GM18861 (cell line): ENCODE measurements around the gene SLX4IP.
"Not testable (repeated sequence)": the region's sequence is repeated elsewhere in the genome, so short reads cannot be mapped to it uniquely, and the experiment has no call there.

ENCODE experiments used
- ATAC-seq: cut with Tn5 transposase; IDR thresholded peaks from one replicate; pipeline ENCODE4 v1.9.1; 2021; ENCODE audit not compliant: unreplicated experiment

SLX4IP gene

DNA sequence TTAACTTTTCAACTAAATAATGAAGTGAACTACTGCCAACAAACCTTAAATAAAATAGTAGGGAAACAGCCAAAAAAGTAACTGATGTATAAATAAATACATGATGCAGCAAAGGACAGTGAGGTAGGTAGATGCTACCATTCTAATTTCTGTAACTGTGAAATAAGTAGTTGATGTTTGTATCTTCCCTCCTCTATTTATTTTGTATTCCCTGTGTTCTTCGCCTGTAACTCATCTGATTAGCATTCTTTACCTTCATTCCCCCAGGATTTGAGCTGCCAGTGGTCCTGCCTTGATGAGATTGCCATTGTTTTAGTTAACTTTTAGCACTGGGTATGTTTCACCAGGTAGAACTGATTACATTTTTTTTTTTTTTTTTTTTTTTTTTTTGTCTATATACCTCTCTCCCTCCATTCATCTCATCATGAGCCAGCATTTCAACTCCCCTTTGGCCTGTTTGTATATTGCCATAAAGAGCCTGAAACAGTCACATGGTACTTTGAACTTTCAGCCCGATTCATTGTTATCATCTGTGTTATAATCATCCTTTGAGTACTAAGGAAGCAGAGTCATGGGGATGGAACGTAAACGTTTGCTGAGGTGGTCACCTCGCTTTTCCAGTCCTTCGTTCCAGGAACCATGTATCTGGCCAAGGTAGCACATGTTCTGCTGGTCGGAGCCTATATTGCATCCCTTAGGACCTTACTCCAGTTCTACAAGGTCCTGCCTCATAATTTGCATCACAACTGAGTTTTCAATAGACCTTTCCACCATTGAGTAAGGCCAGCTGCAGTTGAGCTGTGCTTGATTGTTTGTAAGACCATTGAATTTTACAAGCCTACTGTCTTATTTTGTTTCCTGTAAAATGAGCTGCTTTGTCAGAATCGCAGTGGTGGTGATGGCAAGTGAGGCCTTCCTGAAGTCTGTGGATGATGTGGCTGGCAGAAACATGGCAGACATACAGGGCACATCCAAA, 131.1 kb downstream of the SLX4IP start:
- no peak for ATAC-seq

DNA sequence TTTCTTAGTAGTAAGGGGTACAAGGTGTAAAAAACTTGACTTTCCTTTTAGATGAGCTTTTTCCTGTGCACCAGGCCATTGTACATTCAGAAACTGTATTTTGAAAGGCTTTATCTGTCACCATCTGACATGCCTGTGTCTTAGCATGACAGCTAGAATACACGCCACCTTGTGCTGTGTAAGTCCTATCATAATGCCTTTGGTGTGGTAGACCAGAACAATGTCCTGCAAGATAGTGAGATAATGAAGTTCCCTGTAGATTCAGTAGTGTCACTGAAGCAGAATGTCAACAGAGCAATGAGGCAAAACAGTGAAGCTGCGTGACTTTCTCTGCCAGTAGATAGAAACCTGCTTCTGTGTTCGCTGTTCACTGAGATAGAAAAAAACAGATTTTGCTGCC, 132.9 kb downstream of the SLX4IP start:
- no peak for ATAC-seq

DNA sequence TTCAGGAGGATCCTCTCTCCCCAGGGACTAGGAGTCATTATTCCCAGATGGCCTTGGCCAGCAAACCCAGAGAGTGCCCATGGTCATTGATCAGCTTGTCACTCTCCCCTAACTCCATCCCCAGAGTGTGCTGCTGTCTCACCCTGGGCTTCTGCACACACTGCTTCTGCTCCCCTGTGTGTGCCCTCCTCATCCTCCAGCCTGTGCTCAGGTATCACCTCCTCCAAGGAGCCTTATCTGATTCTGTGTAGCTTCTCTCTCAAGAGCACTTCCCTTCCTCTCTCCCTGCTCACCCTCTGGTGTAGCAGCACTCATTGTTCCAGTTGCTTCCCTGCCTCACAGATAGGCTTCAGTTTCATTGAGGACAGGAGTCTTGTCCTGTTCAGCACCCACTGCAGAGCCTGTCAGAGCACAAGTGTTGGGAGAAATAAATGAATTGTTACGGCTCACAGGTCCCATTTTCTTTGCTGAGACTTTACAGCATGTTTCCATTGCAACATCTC, 136.3 kb downstream of the SLX4IP start:
- no peak for ATAC-seq

DNA sequence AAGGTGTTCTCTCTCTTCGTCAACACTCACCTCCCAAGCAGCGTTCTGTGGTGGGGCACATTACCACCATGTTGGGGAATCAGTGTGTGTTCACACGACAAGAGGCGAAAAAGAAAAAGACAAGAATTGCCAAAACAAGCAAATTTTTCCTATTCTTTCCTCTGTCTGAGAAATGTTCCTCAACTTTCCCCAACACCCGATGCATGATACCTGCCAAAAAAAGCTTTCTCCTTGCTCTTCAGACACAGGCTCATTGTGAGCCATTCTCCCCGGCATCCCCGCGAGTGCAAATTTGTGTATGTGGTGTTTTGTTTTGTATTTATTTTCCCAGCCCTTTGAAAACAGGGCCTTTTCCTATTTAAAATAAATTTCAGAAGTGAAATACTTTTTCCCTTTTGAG, 137.7 kb downstream of the SLX4IP start:
- no peak for ATAC-seq

DNA sequence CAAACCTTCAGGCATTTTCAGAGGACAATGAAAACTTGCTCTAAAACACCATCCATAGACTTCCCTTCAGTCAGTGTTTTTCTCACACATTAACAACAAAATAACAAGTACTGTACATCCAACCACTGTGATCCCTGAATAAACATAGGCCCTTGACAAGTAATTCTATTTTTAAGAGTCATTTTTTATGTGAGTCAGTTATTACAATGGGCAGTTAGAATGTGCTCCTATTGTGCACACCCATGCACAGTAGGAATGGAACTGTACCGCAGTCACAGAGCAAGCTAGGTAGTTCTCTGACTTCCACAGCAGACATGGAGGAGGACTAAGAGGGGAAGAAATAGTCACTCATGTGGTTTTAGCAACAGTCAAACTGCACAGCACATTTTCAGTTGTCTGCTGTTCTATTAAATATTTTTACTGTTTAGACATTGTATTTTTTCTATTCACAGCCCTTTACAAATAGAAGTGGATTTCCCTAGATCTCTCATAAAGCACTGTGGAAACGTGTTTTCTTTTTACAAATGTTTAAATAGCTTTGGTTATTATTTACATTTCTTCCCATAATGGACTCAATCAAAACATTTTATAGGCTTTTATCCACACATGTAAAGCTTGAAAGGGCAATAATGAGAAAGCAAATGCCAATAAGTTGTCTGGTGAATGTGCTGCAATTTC, 138.3 kb downstream of the SLX4IP start:
- no peak for ATAC-seq

DNA sequence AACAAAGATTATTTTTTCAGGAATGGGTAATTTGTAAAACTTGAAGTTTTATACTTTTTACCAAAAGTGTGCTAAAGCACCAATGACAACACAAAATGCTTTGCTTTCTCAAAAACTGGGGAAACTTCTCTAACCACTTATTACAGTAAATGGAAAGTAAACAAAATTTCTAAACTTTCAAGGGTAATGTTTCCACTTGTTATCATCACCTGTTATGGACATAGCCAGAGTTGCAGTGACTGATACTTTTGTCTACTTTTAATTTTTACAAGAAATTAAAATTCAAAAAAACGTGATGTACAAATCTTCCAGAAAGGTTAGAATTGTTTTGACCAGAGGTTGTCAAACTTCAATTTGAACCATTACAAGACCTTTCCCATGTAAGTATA, 138.8 kb downstream of the SLX4IP start:
- ATAC-seq, result no peak

DNA sequence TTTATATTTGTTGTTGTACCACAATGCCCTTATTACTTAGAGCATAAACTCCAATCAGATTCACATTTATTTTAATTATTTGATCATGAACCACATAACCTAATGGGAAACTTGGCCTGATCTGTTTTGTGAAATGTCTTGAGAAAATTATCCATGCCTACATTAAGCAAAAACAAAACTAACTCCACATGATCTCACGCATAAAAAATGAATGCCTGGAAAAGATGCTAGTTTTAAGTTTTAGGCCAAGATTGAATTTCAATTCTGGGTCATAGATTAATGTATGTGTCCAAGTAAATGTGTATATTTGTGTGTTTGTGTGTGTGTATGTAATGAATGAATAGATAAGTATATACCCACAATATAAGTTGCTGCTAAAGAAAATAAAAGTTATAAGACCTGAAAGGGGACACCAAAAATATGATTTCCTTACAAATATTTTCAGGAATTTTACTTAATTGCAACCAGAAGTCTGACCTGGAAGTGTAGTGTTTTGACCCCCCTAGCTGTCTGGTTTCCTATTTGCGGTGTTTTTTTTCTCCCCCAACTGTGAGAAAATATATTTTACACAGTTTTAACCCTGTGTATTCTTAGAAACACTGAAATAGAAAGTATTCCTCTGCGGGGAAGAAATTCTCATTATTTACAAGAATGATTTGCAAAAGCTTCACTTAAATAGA, 141.4 kb downstream of the SLX4IP start:
- no peak for ATAC-seq

DNA sequence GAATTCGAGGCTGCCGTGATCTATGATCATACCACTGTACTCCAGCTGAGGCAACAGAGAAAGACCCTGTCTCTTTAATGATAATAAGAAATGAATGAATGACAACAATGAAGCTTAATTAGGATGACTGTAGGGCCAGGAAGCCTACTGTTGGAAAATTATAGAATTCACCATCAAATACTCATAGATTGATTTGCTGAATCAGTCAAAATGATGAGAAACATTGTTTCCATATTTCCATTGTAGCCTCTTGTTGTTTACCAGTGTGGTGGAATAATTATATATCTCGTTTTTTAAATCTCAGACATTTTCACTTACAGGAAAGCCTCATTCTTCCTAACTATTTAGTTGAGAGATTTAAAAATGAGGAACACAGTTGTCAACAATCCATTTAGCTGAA, 142.5 kb downstream of the SLX4IP start:
- ATAC-seq, result no peak

DNA sequence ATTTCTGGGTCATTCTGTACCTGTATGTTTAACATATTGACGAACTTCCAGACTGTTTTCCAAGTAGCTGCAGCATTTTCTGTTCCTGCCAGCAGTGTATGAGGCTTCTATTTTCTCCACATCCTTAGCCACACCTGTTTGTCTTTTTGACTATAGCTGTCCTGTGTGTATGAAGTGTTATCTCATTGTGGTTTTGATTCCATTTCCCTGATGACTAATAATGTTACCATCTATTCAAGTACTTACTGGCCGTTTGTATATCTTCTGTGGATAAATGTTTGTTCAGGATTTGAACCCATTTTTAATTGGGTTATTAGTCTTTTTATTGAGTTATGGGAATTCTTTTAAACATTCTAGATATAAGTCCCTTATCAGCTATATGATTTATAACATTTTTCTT, 143.5 kb downstream of the SLX4IP start:
- ATAC-seq, result no peak

DNA sequence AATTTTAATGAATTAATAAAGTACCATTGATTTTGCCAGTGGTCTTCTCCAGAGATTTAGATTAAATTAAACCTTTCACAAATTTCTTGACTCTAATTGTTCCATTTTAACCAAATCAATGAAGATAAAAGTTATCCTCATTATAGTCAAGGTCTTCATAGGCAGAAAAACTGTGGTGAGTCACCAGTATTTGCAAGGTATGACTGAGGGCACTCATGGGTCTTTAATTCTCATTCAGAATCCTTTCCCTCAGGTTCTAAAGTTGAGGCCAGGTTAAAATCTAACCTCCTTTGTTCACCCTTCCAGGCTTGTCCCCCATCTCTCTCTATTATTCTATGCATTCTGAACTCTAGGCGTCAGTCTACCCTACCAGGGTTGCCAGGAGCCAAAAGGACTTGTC, 144.8 kb downstream of the SLX4IP start:
- ATAC-seq, result no peak

DNA sequence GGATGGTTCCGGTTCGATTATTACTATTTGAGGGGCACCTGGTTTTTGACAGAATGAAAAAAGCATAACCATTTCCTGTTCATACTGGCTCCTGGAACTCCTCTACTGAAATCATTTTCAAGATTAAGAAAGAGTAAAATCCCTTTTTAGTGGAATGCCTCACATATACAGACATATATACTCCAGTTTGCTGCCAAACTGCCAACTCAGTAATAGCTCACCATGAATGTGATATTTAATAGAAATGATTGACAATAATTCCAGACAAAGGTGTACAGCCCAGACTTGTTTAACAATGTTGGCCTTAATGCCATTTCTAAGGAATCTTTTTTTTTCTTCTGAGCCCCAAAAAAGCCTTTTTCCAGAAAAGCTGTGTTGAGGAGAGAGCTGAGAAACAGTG, 145.6 kb downstream of the SLX4IP start:
- ATAC-seq, result no peak

DNA sequence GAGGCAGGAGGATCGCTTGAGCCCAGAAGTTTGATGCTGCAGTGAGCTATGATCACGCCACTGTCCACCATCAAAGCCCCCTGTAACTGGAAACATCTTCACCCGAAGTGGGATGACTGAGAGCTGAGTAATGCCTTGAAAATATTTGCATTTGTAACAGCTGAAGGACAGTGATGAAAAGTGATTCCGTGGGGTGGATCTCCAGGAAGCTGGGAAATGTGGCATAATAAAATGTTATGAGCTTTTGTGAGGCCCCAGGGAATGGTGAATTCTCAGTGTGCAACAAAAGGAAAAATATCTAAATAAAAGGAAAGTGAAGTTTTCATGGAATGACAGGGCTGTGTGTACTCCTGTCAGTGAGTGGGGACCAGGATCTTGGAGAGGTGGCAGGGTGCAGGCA, 146.7 kb downstream of the SLX4IP start:
- ATAC-seq, result no peak

DNA sequence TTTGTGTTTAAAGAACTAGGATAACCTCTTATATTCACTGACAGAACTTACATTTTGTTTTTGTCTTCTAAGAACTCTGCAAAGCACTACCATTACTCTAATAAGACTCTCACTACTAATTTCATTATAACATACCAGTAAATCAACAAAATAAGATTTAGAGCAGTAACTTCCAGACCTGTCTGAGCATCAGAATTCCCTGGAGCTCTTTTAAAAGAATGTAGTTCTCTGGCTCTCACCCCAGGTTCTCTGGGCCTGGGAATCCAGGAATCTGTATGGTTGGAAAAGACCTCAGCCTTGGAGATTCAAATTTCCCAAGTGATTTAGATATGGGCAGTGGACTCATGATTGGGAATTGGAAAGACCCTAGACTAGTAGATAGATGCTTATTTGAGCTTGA, 149.3 kb downstream of the SLX4IP start:
- ATAC-seq, result no peak

DNA sequence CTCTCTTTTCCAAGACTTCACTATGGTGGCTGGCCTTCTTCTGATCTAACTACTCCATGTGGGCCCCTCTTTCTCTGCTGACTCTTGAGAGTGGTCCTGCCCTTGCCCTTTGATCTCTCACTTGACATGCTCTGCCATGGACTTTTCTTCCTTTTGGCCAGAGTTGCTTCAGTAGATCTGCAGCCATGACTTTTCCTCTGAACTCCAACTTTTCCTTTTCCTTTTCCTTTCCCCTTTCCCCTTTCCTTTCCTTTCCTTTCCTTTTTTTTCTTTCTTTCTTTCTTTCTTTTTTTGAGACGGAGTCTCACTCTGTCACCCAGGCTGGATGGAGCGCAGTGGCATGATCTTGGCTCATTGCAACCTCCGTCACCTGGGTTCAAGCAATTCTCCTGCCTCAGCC, 150.2 kb downstream of the SLX4IP start:
- no peak for ATAC-seq

DNA sequence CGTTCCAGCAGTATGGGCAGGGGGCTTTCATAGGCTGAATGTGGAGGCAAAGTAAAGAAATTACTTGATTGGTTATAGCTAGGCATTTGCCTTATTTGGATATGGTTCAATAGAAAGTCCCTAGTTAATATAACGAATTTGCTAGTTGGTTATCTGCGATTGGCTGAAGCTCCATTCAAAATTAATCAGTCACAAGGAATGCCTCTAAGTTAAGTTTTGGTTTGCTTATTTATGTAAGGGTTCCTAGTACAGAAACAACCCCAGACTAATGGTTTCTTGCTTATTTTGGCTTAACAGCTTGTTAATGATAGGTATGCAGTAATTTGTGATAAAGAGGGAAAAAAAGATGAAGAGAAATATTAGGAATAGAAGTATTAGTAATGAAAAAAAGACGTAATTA, 151.2 kb downstream of the SLX4IP start:
- no peak for ATAC-seq

DNA sequence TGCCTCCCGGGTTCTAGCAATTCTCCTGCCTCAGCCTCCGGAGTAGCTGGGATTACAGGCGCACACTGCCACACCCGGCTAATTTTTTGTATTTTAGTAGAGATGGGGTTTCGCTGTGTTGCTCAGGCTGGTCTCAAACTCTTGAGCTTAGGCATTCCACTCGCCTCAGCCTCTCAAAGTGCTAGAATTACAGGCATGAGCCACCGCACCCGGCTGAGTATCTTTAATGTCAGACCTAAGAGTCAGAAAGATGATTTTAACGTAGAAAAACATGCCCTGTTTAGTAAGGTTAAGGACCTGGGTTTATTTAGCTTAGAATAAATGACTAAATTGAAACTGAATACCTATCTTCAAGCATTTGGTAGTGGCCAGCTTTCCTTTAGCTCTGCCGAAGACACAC, 155.3 kb downstream of the SLX4IP start:
- ATAC-seq, result not testable (repeated sequence)

DNA sequence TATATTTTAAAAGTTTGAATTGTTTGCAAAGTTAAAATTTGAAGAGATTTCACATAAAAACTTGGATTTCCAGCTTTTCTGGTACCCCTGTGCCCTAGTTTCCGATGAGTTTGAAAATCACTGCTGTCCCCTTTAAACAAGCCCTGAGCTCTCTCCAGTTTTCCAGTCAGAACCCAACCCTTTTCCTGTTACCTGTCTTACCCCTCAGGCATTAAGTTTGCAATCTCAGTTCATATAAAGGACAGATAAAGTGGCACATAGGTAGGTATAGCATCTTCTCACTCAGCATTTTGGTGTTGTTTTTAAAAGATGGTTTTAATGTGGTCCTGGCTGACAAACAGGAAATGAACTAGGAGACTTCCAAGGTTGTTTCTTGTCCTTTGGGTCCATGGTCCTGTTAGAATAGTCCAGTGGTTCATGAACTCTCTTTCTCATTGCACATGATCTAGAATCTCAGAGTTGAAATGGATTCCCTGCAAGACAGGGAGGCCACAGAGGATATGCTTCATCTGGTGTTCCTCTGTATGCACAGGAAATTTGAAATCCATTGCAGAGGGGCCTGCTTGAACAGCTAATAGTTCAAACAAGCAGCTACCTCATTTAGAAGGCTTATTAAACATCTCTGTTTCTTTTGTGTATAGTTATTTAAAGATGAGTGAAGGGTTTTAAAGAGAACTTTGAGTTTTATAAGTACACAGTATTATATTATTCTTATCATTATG, 156.0 kb downstream of the SLX4IP start:
- ATAC-seq, result no peak

DNA sequence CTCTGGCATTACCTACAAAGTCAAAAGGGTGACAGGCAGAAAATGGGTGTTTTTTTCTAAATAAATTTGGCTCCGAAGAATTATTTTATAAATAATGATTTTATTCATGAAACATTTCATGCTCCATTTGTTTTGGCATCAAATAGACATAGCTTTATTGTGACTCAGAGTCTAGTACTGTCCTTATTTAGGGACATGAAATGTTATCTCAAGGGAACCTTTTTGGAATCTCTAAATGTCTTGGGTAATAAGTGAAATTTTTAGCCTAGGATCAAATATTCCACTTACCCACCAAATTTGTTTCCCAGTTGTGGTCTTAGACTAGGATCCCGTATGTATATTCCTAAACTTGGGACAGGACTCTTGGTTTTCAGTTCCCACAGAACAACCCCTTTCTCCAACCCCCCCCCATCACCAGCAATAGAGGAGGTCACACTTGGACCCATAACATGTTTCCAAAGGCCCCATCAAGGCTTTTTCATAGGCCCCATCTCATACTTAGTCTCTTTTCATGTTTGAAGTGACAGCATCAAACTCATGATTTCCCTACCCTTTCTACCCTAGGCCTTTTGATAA, 156.9 kb downstream of the SLX4IP start:
- ATAC-seq, result no peak

DNA sequence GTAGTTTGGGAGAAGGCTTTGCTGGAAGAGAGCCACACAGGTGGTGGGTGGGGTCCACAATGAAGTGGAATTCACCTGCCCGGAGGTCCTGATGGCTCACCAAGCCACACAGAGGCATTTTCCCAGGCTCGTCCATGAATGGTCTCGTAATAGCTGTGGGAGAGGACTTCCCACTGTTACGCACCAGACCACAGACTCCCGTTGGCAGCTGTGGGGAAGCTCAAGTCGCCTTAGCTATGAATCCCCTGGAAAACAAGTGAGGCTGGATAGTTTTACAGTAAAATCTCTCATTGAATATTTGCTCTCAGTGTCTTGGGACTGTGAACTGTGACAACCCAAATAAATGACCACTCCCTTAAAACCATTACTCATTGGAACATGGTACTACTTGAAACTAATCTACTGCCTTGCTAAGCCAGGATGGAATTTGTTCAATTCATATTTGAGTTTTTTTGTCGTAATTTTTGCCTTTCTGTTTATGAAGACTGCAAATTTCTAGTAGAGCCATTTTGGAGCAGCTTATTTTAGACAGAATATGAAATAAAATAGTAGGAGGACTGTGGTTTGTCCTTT, 159.3 kb downstream of the SLX4IP start:
- no peak for ATAC-seq

DNA sequence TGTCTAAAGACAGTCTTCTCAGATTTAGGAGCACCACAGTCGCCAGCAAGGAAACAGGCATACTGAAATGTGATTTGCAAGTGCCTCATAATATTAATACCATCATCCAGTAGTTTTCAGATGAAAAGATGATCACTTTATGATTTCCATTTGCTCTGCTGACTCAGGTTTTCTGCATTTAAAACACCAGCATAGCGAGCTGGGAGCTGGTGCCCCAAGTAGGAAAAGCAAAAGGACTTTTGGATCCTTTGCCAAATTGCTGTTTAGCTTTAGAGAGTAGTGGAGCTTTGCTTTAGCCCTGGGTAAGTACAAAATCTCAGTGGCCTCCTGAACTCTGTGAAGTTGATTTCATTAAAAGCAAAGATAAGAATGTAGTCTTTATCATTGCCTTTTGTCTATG, 160.2 kb downstream of the SLX4IP start:
- no peak for ATAC-seq
